GM19193 (cell line): Measurements from ENCODE around the gene TNFRSF11A.

Experiments used
- POLR2A ChIP-seq: IDR thresholded peaks from 4 replicates; pipeline ENCODE4 v1.6.1; 2011; ENCODE audit not compliant: insufficient read depth, insufficient read length; ENCODE audit errors: extremely low read depth

The TNFRSF11A gene

DNA sequence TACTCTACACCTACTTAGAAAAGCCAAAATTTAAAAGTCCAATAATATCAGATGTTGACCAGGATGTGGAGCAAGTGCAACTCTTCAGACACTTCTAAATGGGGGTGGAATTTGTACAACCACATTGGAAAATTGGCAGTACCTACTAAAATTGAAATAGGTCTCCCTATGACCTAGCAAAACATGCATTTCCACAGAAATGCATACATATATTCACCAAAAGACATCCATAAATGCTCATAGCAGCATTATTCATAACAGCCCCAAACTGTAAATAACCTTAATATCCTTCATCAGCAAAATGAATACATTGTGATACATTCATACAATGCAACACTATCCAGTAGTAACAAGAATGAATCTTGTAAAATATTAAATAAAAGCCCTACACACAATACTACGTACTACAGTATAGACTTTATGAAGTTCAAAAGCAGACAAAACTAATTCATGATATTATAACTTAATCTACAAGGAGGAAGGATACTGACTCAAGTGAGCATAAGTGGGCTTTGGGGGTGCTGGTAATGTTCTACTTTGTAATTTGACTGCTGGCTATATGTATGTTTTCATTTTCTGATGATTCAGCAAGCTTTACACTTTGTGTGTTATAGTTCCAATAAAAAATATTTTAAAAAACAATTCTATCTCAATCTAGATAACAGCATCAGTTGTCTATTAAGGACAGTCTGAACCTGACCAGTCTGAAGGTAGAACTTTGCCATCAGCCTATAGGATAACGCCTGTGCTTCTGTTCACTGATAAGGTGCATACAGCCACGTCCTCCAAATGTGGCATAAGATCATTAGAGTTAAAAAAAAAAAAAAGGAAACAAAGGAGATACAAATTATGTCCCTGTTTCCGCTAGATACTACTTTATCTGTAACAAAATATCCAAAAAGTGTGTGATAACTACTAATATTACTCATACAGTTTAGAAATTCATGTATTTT lies 6.6 kb upstream of the TNFRSF11A start:
- TF ChIP-seq POLR2A: no peak

- TF ChIP-seq POLR2A: no peak
Measured at GRCh38 chr18:62321201-62321600, 3.9 kb upstream of the TNFRSF11A start.

GRCh38 chr18:62323483-62324180 lies 1.5 kb upstream of the TNFRSF11A start:
- no peak for TF ChIP-seq POLR2A

GRCh38 chr18:62324181-62324828 lies 805 bp upstream of the TNFRSF11A start:
- no peak for TF ChIP-seq POLR2A

GRCh38 chr18:62325806-62326645 lies 916 bp downstream of the TNFRSF11A start:
- TF ChIP-seq POLR2A: no peak

DNA sequence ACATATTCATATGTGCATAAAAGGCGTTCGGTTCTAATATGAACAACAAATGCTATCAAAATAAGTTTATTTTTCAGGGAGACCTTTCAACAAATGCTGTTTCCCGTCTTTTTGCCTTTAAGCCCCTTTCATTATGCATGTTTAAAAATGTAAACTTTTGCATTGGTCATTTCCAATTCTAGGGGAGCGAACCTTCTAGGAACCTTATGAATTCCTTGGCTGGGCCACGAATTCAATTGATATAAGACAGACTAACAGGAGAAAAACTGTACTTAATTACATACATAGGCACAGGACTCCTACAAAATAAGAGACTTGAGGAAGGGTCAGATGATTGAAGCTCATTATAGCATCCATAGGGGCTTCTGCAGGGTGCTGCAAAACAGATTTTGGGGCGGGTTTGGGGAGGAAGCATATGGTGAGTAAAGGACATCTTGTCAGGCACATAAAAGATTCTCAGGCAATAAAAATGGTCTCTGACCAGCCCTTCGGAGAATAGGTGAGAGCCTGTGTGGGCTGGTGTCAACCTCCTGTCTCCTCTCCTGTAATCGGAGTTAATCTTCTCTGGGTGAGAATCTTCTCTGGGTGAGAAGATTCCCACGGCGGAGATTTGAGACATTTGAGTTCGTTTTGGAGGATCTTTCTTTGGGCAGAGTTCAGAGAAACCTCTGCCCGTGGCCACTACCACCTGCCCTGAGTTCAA lies 1.7 kb downstream of the TNFRSF11A start:
- TF ChIP-seq POLR2A: no peak

GRCh38 chr18:62327977-62328376 lies 2.9 kb downstream of the TNFRSF11A start:
- TF ChIP-seq POLR2A: no peak

- no peak for TF ChIP-seq POLR2A
Measured at GRCh38 chr18:62328586-62329525, 3.7 kb downstream of the TNFRSF11A start.

GRCh38 chr18:62329691-62330454 lies 4.8 kb downstream of the TNFRSF11A start:
- no peak for TF ChIP-seq POLR2A

DNA sequence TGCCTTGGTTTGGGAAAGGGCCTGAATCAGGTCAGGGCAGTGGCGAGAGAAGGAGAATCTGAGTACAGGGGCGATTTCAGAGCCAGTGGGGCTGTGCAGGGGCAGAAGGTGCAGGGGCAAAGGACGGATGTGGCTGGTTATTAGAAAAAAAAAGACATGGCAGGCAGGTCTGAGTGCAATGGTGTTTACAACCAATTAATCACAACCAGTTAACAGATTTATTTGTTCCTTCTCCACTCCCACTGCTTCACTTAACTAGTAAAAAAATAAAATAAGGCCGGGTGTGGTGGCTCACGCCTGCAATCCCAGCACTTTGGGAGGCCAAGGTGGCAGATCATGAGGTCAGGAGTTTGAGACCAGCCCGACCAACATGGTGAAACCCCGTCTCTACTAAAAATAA lies 5.5 kb downstream of the TNFRSF11A start:
- TF ChIP-seq POLR2A: no peak

DNA sequence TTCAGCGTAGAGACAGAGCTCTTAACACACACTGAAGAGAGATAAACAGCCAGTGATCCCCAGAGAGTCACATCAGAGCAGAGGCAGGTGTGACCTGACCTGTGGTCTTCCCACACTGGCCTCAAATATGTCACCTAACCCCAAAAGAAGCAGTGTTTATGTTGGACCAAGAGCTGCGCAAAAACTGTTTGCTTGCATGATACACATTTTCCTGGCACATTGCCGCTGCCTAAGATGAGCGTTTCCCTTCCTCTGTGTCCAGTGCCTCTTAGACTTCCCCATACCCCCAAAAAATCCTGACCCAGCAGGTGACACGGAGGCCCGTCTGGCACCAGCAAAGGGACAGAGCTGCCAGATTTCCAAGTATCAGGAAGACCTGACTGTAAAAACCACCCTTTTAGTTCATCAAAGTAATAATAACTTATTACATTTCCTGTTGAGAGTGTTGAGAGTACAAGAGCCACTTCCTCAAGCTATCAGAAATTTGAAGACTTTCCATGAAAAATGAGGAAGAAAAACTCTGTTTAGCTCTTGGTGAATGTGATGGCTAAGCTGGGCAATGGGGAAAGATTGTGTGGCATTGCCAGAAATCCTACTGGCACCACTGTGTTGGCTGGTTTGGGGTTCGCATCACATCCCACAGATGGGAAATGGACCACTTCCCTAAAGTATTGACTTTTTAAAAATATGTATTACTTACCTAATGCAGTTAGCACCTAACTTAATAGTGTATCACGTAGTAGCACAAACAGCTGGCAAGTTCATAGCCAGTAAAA lies 6.7 kb downstream of the TNFRSF11A start:
- no peak for TF ChIP-seq POLR2A

GRCh38 chr18:62332431-62332830 lies 7.3 kb downstream of the TNFRSF11A start:
- no peak for TF ChIP-seq POLR2A
